ENCODE data around the gene TNFAIP2.
"Not testable (repeated sequence)": the region's sequence is repeated elsewhere in the genome, so short reads cannot be mapped to it uniquely, and the experiment has no call there.

Gene TNFAIP2

GRCh38 chr14:103107941-103108748 lies 15.1 kb upstream of the TNFAIP2 start:
- DNase-seq (ENCODE audit: low read depth, low spot score) = no peak

- no peak for DNase-seq (ENCODE audit: low read depth, low spot score)
These were observed 14.5 kb upstream of the TNFAIP2 start for GRCh38 chr14:103108749-103109207.

- DNase-seq (ENCODE audit: low read depth, low spot score) = no peak
These were observed 13.5 kb upstream of the TNFAIP2 start for GRCh38 chr14:103109535-103110441.

- DNase-seq (ENCODE audit: low read depth, low spot score) = no peak
These were observed 12.5 kb upstream of the TNFAIP2 start for GRCh38 chr14:103110681-103111231.

- no peak for DNase-seq (ENCODE audit: low read depth, low spot score)
These were observed 11.9 kb upstream of the TNFAIP2 start for GRCh38 chr14:103111232-103111868.

- no peak for DNase-seq (ENCODE audit: low read depth, low spot score)
These were observed 10.6 kb upstream of the TNFAIP2 start for GRCh38 chr14:103112400-103113243.

- no peak for DNase-seq (ENCODE audit: low read depth, low spot score)
These were observed 10.0 kb upstream of the TNFAIP2 start for GRCh38 chr14:103113303-103113702.

- no peak for DNase-seq (ENCODE audit: low read depth, low spot score)
These were observed 9.5 kb upstream of the TNFAIP2 start for GRCh38 chr14:103113774-103114173.

GRCh38 chr14:103115086-103115679 lies 8.1 kb upstream of the TNFAIP2 start:
- DNase-seq (ENCODE audit: low read depth, low spot score) = not testable (repeated sequence)

- DNase-seq (ENCODE audit: low read depth, low spot score) = no peak
These were observed 7.3 kb upstream of the TNFAIP2 start for GRCh38 chr14:103115845-103116572.

- DNase-seq (ENCODE audit: low read depth, low spot score) = no peak
These were observed 6.6 kb upstream of the TNFAIP2 start for GRCh38 chr14:103116636-103117035.

- DNase-seq (ENCODE audit: low read depth, low spot score) = not testable (repeated sequence)
These were observed 5.8 kb upstream of the TNFAIP2 start for GRCh38 chr14:103117499-103117898.

GRCh38 chr14:103118018-103118662 lies 5.1 kb upstream of the TNFAIP2 start:
- no peak for DNase-seq (ENCODE audit: low read depth, low spot score)

GRCh38 chr14:103118663-103119404 lies 4.4 kb upstream of the TNFAIP2 start:
- DNase-seq (ENCODE audit: low read depth, low spot score) = no peak

GRCh38 chr14:103119527-103119926 lies 3.7 kb upstream of the TNFAIP2 start:
- DNase-seq (ENCODE audit: low read depth, low spot score) = not testable (repeated sequence)

GRCh38 chr14:103121121-103121845 lies 2.0 kb upstream of the TNFAIP2 start:
- no peak for DNase-seq (ENCODE audit: low read depth, low spot score)

- no peak for DNase-seq (ENCODE audit: low read depth, low spot score)
These were observed 1.2 kb upstream of the TNFAIP2 start for GRCh38 chr14:103121846-103122584.

Measured in activated naive CD8-positive, alpha-beta T cell treated with anti-CD3 and anti-CD28 coated beads, Interleukin-2, amount 50 U/mL, for 16 hours (primary cell).